GM12878 (cell line): Measurements from ENCODE around the gene FOSL1. TPM values are rescaled to one million over a fixed set of nuclear protein-coding genes. Genes with fewer than 3 reads are reported as not detected.

Experiments
- ATAC-seq: fragments of 200-7000 bp; cut with Tn5 transposase; 3 replicates; pipeline ENCODE4 v1.9.1; 2020; ENCODE audit warnings: mild to moderate bottlenecking, moderate library complexity
- BruUV-seq: library from RNA; stranded (reverse); fragments of 400-500 nt; replicated peaks from 2 replicates; lab custom pipeline; 2021; lab: Mats Ljungman, UMichigan
- CTCF ChIA-PET: fragments of 300-600 bp; sonication (Branson Sonifier 250); formaldehyde crosslinking; extraction: SDS; loops from one replicate; lab custom pipeline; 2021; ENCODE audit warnings: inconsistent platforms; lab: Yijun Ruan, JAX
- POLR2A ChIA-PET: fragments of 350-600 bp; formaldehyde crosslinking; extraction: SDS; loops from one replicate; lab custom pipeline; 2021; ENCODE audit warnings: inconsistent platforms; lab: Charles Lee
- RAD21 ChIA-PET: fragments of 300-600 bp; sonication (Branson Sonifier 250); formaldehyde crosslinking; loops from one replicate; lab custom pipeline; 2023; ENCODE audit warnings: antibody characterized with exemption; ENCODE audit not compliant: unreplicated experiment; lab: Charles Lee
- SMC1A ChIA-PET: fragments of 300-600 bp; sonication (Branson Sonifier 250); formaldehyde crosslinking; loops from one replicate; lab custom pipeline; 2023; ENCODE audit not compliant: unreplicated experiment, uncharacterized antibody; lab: Charles Lee
- DNase-seq: peaks from one replicate; pipeline ENCODE4 v3.0.0-alpha.2; 2011; ENCODE audit warnings: low read depth, low spot score
- FAIRE-seq: peaks from 3 replicates; lab custom pipeline; 2011; peaks lifted over from hg19 to GRCh38; lab: Jason Lieb, UNC
- H2AFZ ChIP-seq: 2 replicates; pipeline ENCODE4 v1.6.0; 2011; ENCODE audit warnings: low read depth, low read length, control low read depth; ENCODE audit not compliant: control insufficient read depth
- H3K27ac ChIP-seq: 2 replicates; pipeline ENCODE4 v1.5.1; 2011; ENCODE audit warnings: control low read depth; ENCODE audit not compliant: control insufficient read depth, insufficient read depth
- H3K27me3 ChIP-seq, 2 experiments: replicated peaks in 1 of 2; 2 replicates each; pipeline versions ENCODE4 v1.6.0 to v1.6.1; 2011; ENCODE audit warnings: low read length in 1 of 2; ENCODE audit not compliant: control insufficient read depth in 2 of 2, insufficient read depth in 2 of 2
- H3K36me3 ChIP-seq, 2 experiments: 2 replicates each; pipeline ENCODE4 v1.5.1; 2011; ENCODE audit warnings: low read length in 1 of 2; ENCODE audit not compliant: control insufficient read depth in 2 of 2, insufficient read depth in 2 of 2
- H3K4me1 ChIP-seq: 2 replicates; pipeline ENCODE4 v1.6.1; 2011; ENCODE audit warnings: mild to moderate bottlenecking, low read length, moderate library complexity, mixed read lengths; ENCODE audit not compliant: control insufficient read depth, insufficient read depth
- H3K4me2 ChIP-seq: 2 replicates; pipeline ENCODE4 v1.6.0; 2011; ENCODE audit warnings: control low read depth; ENCODE audit not compliant: control insufficient read depth, insufficient read depth
- H3K4me3 ChIP-seq: fragments of 200-600 bp; sonication (generic); 2 replicates; pipeline ENCODE4 v1.5.1; 2016
- H3K79me2 ChIP-seq: 2 replicates; pipeline ENCODE4 v1.6.0; 2011; ENCODE audit warnings: low read length; ENCODE audit not compliant: control insufficient read depth, insufficient read depth
- H3K9ac ChIP-seq: 2 replicates; pipeline ENCODE4 v1.8.0; 2011; ENCODE audit warnings: low read length, control low read depth, mixed read lengths; ENCODE audit not compliant: control insufficient read depth, insufficient read depth
- H3K9me3 ChIP-seq: replicated peaks from 3 replicates; pipeline ENCODE4 v1.5.1; 2011; ENCODE audit warnings: mild to moderate bottlenecking, low read length; ENCODE audit not compliant: control insufficient read depth, insufficient read depth
- H4K20me1 ChIP-seq: 2 replicates; pipeline ENCODE4 v1.6.0; 2011; ENCODE audit not compliant: control insufficient read depth, insufficient read depth
- CREB1 ChIP-seq: IDR thresholded peaks from 2 replicates; pipeline ENCODE4 v1.6.1; 2012; ENCODE audit warnings: low read depth, mild to moderate bottlenecking, inconsistent platforms
- CTCF ChIP-seq, 3 experiments: IDR thresholded peaks in 2 of 3; conservative IDR thresholded peaks in 1 of 3; 2 replicates each; pipeline ENCODE4 v1.5.1; 2011; ENCODE audit warnings: low read depth in 3 of 3, low read length in 3 of 3, mild to moderate bottlenecking in 3 of 3, control low read depth in 2 of 3, moderate library complexity in 2 of 3, inconsistent platforms in 1 of 3, mixed read lengths in 1 of 3; ENCODE audit not compliant: control insufficient read depth in 2 of 3, insufficient read depth in 1 of 3; ENCODE audit errors: extremely low read depth in 1 of 3
- MYB ChIP-seq: fragments of 150-350 bp; IDR thresholded peaks from 2 replicates; pipeline ENCODE4 v1.6.1; 2014; ENCODE audit warnings: mild to moderate bottlenecking, low read depth, low read length, borderline replicate concordance
- NFYB ChIP-seq: IDR thresholded peaks from 2 replicates; pipeline ENCODE4 v1.6.1; 2011; ENCODE audit warnings: low read depth, mild to moderate bottlenecking, low read length, improper control_type of control experiment, moderate library complexity; ENCODE audit not compliant: insufficient read depth
- POLR2AphosphoS5 ChIP-seq: IDR thresholded peaks from 2 replicates; pipeline ENCODE4 v1.6.1; 2011; ENCODE audit warnings: mild to moderate bottlenecking, low read length, inconsistent platforms
- USF1 ChIP-seq: IDR thresholded peaks from 2 replicates; pipeline ENCODE4 v1.6.1; 2011; ENCODE audit warnings: borderline replicate concordance, low read depth, mild to moderate bottlenecking, moderate library complexity, mixed read lengths, low read length; ENCODE audit not compliant: insufficient read depth; ENCODE audit errors: extremely low read length
- ZBTB11 ChIP-seq: fragments of 450-650 bp; formaldehyde crosslinking; IDR thresholded peaks from 2 replicates; pipeline ENCODE4 v1.5.0; 2022; ENCODE audit warnings: mild to moderate bottlenecking, missing genetic modification characterization
- WGBS: methylation state at CpG from one replicate; pipeline ENCODE4 v1.1.6; 2016; ENCODE audit warnings: low lambda C conversion rate; ENCODE audit not compliant: insufficient replicate concordance, insufficient coverage; ENCODE audit errors: missing lambda C conversion rate; 5-methylcytosine and 5-hydroxymethylcytosine counted together
- in situ Hi-C: fragments of 300-500 bp; cut with MboI; formaldehyde crosslinking; loops from 9 replicates; pipeline ENCODE4 v1.14.3; 2018; ENCODE audit warnings: mixed read lengths
- intact Hi-C: fragments of 100-400 bp; cut with micrococcal nuclease; formaldehyde crosslinking; loops from one replicate; pipeline ENCODE4 v1.14.2; 2022; ENCODE audit not compliant: unreplicated experiment
- polyA plus RNA-seq, 11 experiments: library from polyadenylated mRNA; depleted of rRNA in 4 of 11; unstranded in 6 of 11; stranded (reverse) in 5 of 11; fragments of >200 nt; fragmentation: Nextera tagmentation in 4 of 11; fragmentation: Illumina TruSeq in 1 of 11; extraction: Ambion mirVana in 4 of 11; extraction: Trizol in 1 of 11; gene quantifications; 1 replicate in 1 of 11; 2 replicates in 10 of 11; pipeline versions ENCODE4 v1.2.1 to v1.2.3, GENCODE V29; 2011 to 2016; ENCODE audit warnings: inconsistent platforms in 2 of 11, missing spikeins in 2 of 11, low read depth in 1 of 11
- total RNA-seq, 4 experiments: library from RNA; depleted of rRNA in 3 of 4; stranded (reverse); fragments of >200 nt in 3 of 4; fragmentation: Illumina TruSeq in 1 of 4; extraction: Trizol in 1 of 4; gene quantifications; 2 replicates each; pipeline versions ENCODE4 v1.2.1 to v1.2.3, GENCODE V29; 2013 to 2021
- TF ChIP-seq, protein P1 (sequence below): IDR thresholded peaks from 2 replicates; pipeline ENCODE4 v1.6.1; 2012; ENCODE audit warnings: low read length, inconsistent platforms
- TF ChIP-seq, protein P2 (sequence below): fragments of 150-350 bp; IDR thresholded peaks from 2 replicates; pipeline ENCODE4 v1.6.1; 2014; ENCODE audit warnings: mild to moderate bottlenecking, low read depth, low read length

Gene FOSL1
- total and polyA plus RNA-seq, 10 of the 15 experiments (the other 5 are each of a cell fraction or from before 2014, with no cell fraction given): 0.82 to 5.4 (median 2.1) TPM

DNA sequence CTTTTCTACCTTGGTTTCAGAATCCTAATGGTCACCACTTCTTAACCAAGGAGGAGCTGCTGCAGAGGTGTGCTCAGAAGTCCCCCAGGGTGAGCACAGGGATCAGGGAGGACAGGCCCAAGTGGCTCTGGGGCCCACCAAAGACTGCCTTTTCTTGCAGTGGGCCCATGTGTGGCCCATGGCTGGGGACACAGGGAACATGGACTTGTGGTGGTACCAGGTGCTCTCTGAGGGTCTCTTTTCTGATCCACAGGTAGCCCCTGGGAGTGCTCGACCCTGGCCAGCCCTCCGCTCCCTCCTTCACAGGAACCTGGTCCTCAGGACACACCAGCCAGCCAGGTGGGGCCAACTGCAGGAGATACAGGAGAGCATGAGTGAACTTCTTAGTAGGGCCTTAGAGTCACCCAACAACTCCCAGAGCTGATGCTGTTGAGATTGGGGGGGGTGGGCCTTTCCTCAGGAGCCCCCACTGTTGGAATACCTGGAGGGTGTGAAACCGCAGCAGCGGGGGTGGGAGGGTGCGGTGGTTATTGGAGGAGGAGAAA, 37.9 kb downstream of the FOSL1 start (continued):
- no peak for TF ChIP-seq ZBTB11

DNA sequence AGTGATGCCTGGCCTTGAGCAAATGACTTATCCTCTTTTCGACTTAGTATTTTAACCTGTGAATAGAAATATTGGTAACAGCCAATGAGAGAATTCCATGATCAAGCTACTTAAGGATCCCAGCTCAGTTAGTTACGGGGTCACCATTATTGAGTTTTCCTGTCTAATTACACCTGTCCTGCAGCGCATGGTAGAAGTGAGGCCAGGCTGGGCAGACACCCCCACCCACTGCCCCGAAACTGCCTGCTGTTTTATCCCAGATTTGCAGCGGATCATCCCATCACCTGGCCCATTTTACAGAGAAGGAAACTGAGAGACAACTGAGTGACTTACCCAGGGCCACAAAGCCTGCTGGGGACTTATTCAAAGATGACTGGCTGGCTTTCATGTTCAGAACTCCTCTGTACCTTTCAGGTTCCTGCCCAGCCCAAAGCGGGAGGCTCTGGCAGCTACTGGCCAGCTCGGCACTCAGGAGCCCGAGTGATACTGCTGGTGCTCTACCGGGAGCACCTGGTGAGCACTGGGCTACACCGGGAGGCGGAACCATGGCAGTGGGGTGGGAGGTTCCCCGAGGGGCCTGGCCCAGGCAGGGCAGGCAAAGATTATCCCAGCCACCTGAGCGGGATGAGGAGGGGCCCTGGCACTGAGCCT, 38.5 kb downstream of the FOSL1 start:
- peaks cover 18 to 32% of the 10 kb centered on the region in 2 experiments for H3K36me3 ChIP-seq
- H3K27ac ChIP-seq: peak overlapping the region; percentile 100
- in situ Hi-C loops (loop anchor here (25.0 kb wide), 1 partner anchor 1624 kb away; the partner anchor contains the start of genes DNAJC4, FKBP2, NUDT22 and PPP1R14B), intact Hi-C loops (no loop called here)
- no peaks in the 10 kb centered on the region for H3K27me3 ChIP-seq
- SMC1A ChIA-PET: interaction anchor here (0.6 to 4.3 kb wide), 2 partner anchors 28 to 92 kb away, joined by 4 to 52 read pairs; partner anchors contain the start of genes CCDC85B and FIBP
- CTCF ChIA-PET: interaction anchor here (0.7 to 5.7 kb wide), 4 partner anchors 9 to 82 kb away, joined by 3 to 146 read pairs (median 22); partner anchors contain the start of genes CCDC85B and FIBP
- 90% methylated on average over 13 of the region's 13 CpGs for WGBS
- POLR2A ChIA-PET: interaction anchor here (0.6 to 5.6 kb wide), 5 partner anchors 9 to 150 kb away, joined by 3 to 155 read pairs (median 4); partner anchors contain the start of genes CCDC85B, EFEMP2, FIBP and KAT5
- ATAC-seq (no peak), DNase-seq (no peak), FAIRE-seq (no peak)
- peaks cover 2% of the 10 kb centered on the region for H4K20me1 ChIP-seq
- no TSS peak for BruUV-seq
- H3K79me2 ChIP-seq: peaks cover 39% of the 10 kb centered on the region
- H3K4me3 ChIP-seq: peak overlapping the region; percentile 85
- peaks cover 15% of the 10 kb centered on the region for H3K4me1 ChIP-seq
- H3K9ac ChIP-seq: peak overlapping the region; percentile 97
- H2AFZ ChIP-seq: no peak overlapping the region
- RAD21 ChIA-PET: interaction anchor here (5.0 kb wide), 1 partner anchor 29 kb away, joined by 76 read pairs; the partner anchor contains the start of genes CCDC85B and FIBP
- H3K9me3 ChIP-seq: no peaks in the 10 kb centered on the region
- peak overlapping the region; percentile 97 for H3K4me2 ChIP-seq
- TF ChIP-seq CREB1 (no peak), USF1 (no peak), POLR2AphosphoS5 (no peak), NFYB (no peak), CTCF (IDR thresholded peaks at IDR 0.05 in 2 of 3, conservative IDR thresholded peaks at IDR 0.05 in 1 of 3; ENCODE audit: control insufficient read depth in 2 of 3, extremely low read depth in 1 of 3, insufficient read depth in 1 of 3, low read depth in 3 of 3, low read length in 3 of 3) (no peak), MYB (no peak)
- TF ChIP-seq, protein P1, sequence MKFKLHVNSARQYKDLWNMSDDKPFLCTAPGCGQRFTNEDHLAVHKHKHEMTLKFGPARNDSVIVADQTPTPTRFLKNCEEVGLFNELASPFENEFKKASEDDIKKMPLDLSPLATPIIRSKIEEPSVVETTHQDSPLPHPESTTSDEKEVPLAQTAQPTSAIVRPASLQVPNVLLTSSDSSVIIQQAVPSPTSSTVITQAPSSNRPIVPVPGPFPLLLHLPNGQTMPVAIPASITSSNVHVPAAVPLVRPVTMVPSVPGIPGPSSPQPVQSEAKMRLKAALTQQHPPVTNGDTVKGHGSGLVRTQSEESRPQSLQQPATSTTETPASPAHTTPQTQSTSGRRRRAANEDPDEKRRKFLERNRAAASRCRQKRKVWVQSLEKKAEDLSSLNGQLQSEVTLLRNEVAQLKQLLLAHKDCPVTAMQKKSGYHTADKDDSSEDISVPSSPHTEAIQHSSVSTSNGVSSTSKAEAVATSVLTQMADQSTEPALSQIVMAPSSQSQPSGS: no peak
- TF ChIP-seq, protein P2, sequence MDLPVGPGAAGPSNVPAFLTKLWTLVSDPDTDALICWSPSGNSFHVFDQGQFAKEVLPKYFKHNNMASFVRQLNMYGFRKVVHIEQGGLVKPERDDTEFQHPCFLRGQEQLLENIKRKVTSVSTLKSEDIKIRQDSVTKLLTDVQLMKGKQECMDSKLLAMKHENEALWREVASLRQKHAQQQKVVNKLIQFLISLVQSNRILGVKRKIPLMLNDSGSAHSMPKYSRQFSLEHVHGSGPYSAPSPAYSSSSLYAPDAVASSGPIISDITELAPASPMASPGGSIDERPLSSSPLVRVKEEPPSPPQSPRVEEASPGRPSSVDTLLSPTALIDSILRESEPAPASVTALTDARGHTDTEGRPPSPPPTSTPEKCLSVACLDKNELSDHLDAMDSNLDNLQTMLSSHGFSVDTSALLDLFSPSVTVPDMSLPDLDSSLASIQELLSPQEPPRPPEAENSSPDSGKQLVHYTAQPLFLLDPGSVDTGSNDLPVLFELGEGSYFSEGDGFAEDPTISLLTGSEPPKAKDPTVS: no peak
